ENCODE results near the gene COL1A1. TPM values are rescaled to one million over a fixed set of nuclear protein-coding genes. Genes with fewer than 3 reads are reported as not detected.
A peak's percentile ranks its signal among the peaks of the same experiment; 100 is the strongest.

COL1A1 gene
- polyA plus RNA-seq, 3 donors, result not detected

GRCh38 chr17:50149417-50150353 is 51.7 kb downstream of the COL1A1 start:
- no peak overlapping the region for H2AFZ ChIP-seq (ENCODE audit: insufficient read depth, low read depth, low read length, poor library complexity, severe bottlenecking)
- H3K9me3 Mint-ChIP-seq, result peaks cover 0 to 4% (median 0%) of the 10 kb centered on the region in 7 donors
- peak overlapping the region; percentile 99 for H3K4me2 ChIP-seq (replicated peaks; ENCODE audit: extremely low read depth, low read length, poor library complexity, severe bottlenecking)
- peak overlapping the region; percentile 91 to 98 (median 95) for H3K27ac Mint-ChIP-seq
- TF ChIP-seq CTCF (IDR thresholded peaks at IDR 0.05), result peak; percentile 20
- peak overlapping the region; percentile 83 to 93 for H3K27ac ChIP-seq (ENCODE audit: low read depth in 1 of 2, low read length in 2 of 2)
- under 1% methylated on average over 123 of the region's 123 CpGs for WGBS (ENCODE audit: insufficient coverage)
- H3K36me3 ChIP-seq (replicated peaks in 1 of 2; ENCODE audit: control insufficient read depth in 1 of 2, insufficient read depth in 2 of 2, low read length in 2 of 2), result peaks cover 10 to 20% of the 10 kb centered on the region in 2 donors
- peaks cover 55% of the 10 kb centered on the region for H3K4me1 Mint-ChIP-seq
- intact Hi-C loops (cut with micrococcal nuclease), result no loop called here
- H3K4me3 Mint-ChIP-seq, result peak overlapping the region; percentile 97 to 100
- peak overlapping the region; percentile 83 to 100 (median 95) for H3K4me3 ChIP-seq (replicated peaks in 1 of 3; ENCODE audit: low read depth in 2 of 3, low read length in 3 of 3)
- peaks cover 58 to 69% of the 10 kb centered on the region in 2 donors for H3K4me1 ChIP-seq (ENCODE audit: control insufficient read depth in 1 of 2, insufficient read depth in 2 of 2, low read length in 2 of 2)
- peaks cover 78% of the 10 kb centered on the region for H3K79me2 ChIP-seq (ENCODE audit: insufficient read depth, low read length)
- peaks cover 0 to 2% (median 1%) of the 10 kb centered on the region in 3 donors for H3K27me3 Mint-ChIP-seq (ENCODE audit: low read depth in 3 of 3)
- peak; percentile 38 to 57 (median 48) for DNase-seq
- peaks cover 22 to 27% of the 10 kb centered on the region in 2 donors for H3K36me3 Mint-ChIP-seq
- H3K9ac ChIP-seq (ENCODE audit: insufficient read depth, low read length, poor library complexity, severe bottlenecking), result peak overlapping the region; percentile 90
- H4K20me1 ChIP-seq (ENCODE audit: insufficient read depth, low read length), result peaks cover 72% of the 10 kb centered on the region
- no peaks in the 10 kb centered on the region for H3K27me3 ChIP-seq (ENCODE audit: control insufficient read depth in 2 of 2, insufficient read depth in 2 of 2, low read length in 2 of 2)
- no peaks in the 10 kb centered on the region for H3K9me3 ChIP-seq (replicated peaks in 1 of 2; ENCODE audit: control insufficient read depth in 1 of 2, insufficient read depth in 1 of 2, low read length in 2 of 2)

- Mint-ChIP-seq H3K36me3 (peaks cover 28 to 33% of the 10 kb centered on the region in 2 donors), H3K27me3 (ENCODE audit: low read depth in 3 of 3) (peaks cover 0 to 2% (median 1%) of the 10 kb centered on the region in 3 donors), H3K27ac (peak overlapping the region; percentile 91 to 98 (median 95)), H3K4me3 (peak overlapping the region; percentile 97 to 100), H3K9me3 (peaks cover 0 to 4% (median 0%) of the 10 kb centered on the region in 7 donors), H3K4me1 (peaks cover 55% of the 10 kb centered on the region)
- no peak for DNase-seq
- Histone ChIP-seq H3K9me3 (replicated peaks in 1 of 2; ENCODE audit: control insufficient read depth in 1 of 2, insufficient read depth in 1 of 2, low read length in 2 of 2) (no peaks in the 10 kb centered on the region), H3K4me3 (replicated peaks in 1 of 3; ENCODE audit: low read depth in 2 of 3, low read length in 3 of 3) (peak overlapping the region; percentile 83 to 100 (median 95)), H3K79me2 (ENCODE audit: insufficient read depth, low read length) (peaks cover 84% of the 10 kb centered on the region), H3K9ac (ENCODE audit: insufficient read depth, low read length, poor library complexity, severe bottlenecking) (peak overlapping the region; percentile 90), H3K4me1 (ENCODE audit: control insufficient read depth in 1 of 2, insufficient read depth in 2 of 2, low read length in 2 of 2) (peaks cover 58 to 69% of the 10 kb centered on the region in 2 donors), H3K36me3 (replicated peaks in 1 of 2; ENCODE audit: control insufficient read depth in 1 of 2, insufficient read depth in 2 of 2, low read length in 2 of 2) (peaks cover 16 to 26% of the 10 kb centered on the region in 2 donors), H3K4me2 (replicated peaks; ENCODE audit: extremely low read depth, low read length, poor library complexity, severe bottlenecking) (peak overlapping the region; percentile 99), H4K20me1 (ENCODE audit: insufficient read depth, low read length) (peaks cover 72% of the 10 kb centered on the region), H2AFZ (ENCODE audit: insufficient read depth, low read depth, low read length, poor library complexity, severe bottlenecking) (no peak overlapping the region), H3K27ac (ENCODE audit: low read depth in 1 of 2, low read length in 2 of 2) (peak overlapping the region; percentile 83 to 93), H3K27me3 (ENCODE audit: control insufficient read depth in 2 of 2, insufficient read depth in 2 of 2, low read length in 2 of 2) (no peaks in the 10 kb centered on the region)
- TF ChIP-seq CTCF (IDR thresholded peaks at IDR 0.05), result no peak
- WGBS (ENCODE audit: insufficient coverage), result under 1% methylated on average over 30 of the region's 30 CpGs
- intact Hi-C loops (cut with micrococcal nuclease), result no loop called here
Measured at GRCh38 chr17:50149091-50149416, 52.4 kb downstream of the COL1A1 start.

Data from CD14-positive monocyte (primary cell).